GM18519 (cell line): ENCODE results near the gene GYS2.
A peak's percentile ranks its signal among the peaks of the same experiment; 100 is the strongest.

Experiments
- ATAC-seq: cut with Tn5 transposase; IDR thresholded peaks from one replicate; pipeline ENCODE4 v1.9.1; 2021; ENCODE audit warnings: mild to moderate bottlenecking, moderate library complexity; ENCODE audit not compliant: unreplicated experiment, low FRiP score

The GYS2 gene

GRCh38 chr12:21518451-21518850, 86.2 kb downstream of the GYS2 start:
- ATAC-seq = no peak

GRCh38 chr12:21516281-21516680, 88.4 kb downstream of the GYS2 start:
- ATAC-seq = no peak

GRCh38 chr12:21509768-21510167, 94.9 kb downstream of the GYS2 start:
- ATAC-seq = peak; percentile 92

GRCh38 chr12:21507849-21508248, 96.8 kb downstream of the GYS2 start:
- ATAC-seq = no peak

GRCh38 chr12:21505888-21506287, 98.8 kb downstream of the GYS2 start:
- no peak for ATAC-seq

- ATAC-seq = no peak
Observed at GRCh38 chr12:21502872-21503271, 101.8 kb downstream of the GYS2 start.

- no peak for ATAC-seq
Observed at GRCh38 chr12:21502164-21502496, 102.5 kb downstream of the GYS2 start.

- peak; percentile 99 for ATAC-seq
Observed at GRCh38 chr12:21501258-21502163, 103.1 kb downstream of the GYS2 start, which contains the start of the genes GOLT1B and RECQL. Gene GOLT1B (plus strand): TSS chr12:21501789. CDS start chr12:21501924, 135 bp downstream. Gene RECQL (minus strand): TSS chr12:21501635. CDS start chr12:21499570, 2,065 bp downstream.

- no peak for ATAC-seq
Observed at GRCh38 chr12:21500786-21501257, 103.8 kb downstream of the GYS2 start.

GRCh38 chr12:21499765-21500164, 104.9 kb downstream of the GYS2 start:
- ATAC-seq = no peak
